B cell (primary cell): Measurements from ENCODE around the gene PGBD4. TPM values are rescaled to one million over a fixed set of nuclear protein-coding genes. Genes with fewer than 3 reads are reported as not detected.

Experiments used
- ATAC-seq: fragments of 200-7000 bp; cut with Tn5 transposase; one replicate; pipeline ENCODE4 v1.10.0; 2021; ENCODE audit warnings: low read depth, mild to moderate bottlenecking, moderate number of reproducible peaks, moderate library complexity
- CTCF ChIA-PET: fragments of 350-600 bp; sonication (Branson Sonifier 250); formaldehyde crosslinking; loops from one replicate; lab custom pipeline; 2021; ENCODE audit warnings: antibody characterized with exemption, inconsistent platforms; lab: Charles Lee
- POLR2A ChIA-PET: fragments of 350-600 bp; sonication (Branson Sonifier 250); formaldehyde crosslinking; loops from one replicate; lab custom pipeline; 2021; ENCODE audit warnings: antibody characterized with exemption; lab: Charles Lee
- DNase-seq: peaks from one replicate; pipeline ENCODE4 v3.0.0; 2013
- H2AFZ ChIP-seq: 2 replicates; pipeline ENCODE4 v1.6.1; 2012; ENCODE audit warnings: mild to moderate bottlenecking, low read depth, low read length; ENCODE audit not compliant: insufficient read depth, poor library complexity, severe bottlenecking
- H3K27ac ChIP-seq, 2 donors: 1 replicate in 1 of 2; 2 replicates in 1 of 2; pipeline ENCODE4 v1.5.1; 2012 to 2013; ENCODE audit warnings: low read length in 2 of 2, mild to moderate bottlenecking in 2 of 2, moderate library complexity in 1 of 2
- H3K27me3 ChIP-seq, 4 experiments: fragments of 200-600 bp in 1 of 4; sonication (generic) in 1 of 4; replicated peaks in 1 of 4; 1 replicate in 2 of 4; 2 replicates in 2 of 4; pipeline versions ENCODE4 v1.6.1 to v1.7.0; 2013 to 2016; ENCODE audit warnings: low read length in 3 of 4, mild to moderate bottlenecking in 2 of 4, mixed read lengths in 1 of 4, moderate library complexity in 1 of 4; ENCODE audit not compliant: insufficient read depth in 4 of 4, control insufficient read depth in 3 of 4; ENCODE audit errors: control extremely low read depth in 1 of 4
- H3K36me3 ChIP-seq, 2 experiments: replicated peaks in 1 of 2; 1 replicate in 1 of 2; 2 replicates in 1 of 2; pipeline versions ENCODE4 v1.6.1 to v1.7.1; 2013; ENCODE audit warnings: low read length in 1 of 2; ENCODE audit not compliant: insufficient read depth in 2 of 2, control insufficient read depth in 1 of 2; ENCODE audit errors: control extremely low read depth in 1 of 2, extremely low read depth in 1 of 2
- H3K4me1 ChIP-seq, 2 donors: fragments of 200-600 bp in 1 of 2; sonication (generic) in 1 of 2; 1 replicate in 1 of 2; 2 replicates in 1 of 2; pipeline versions ENCODE4 v1.5.1 to v1.6.1; 2013 to 2017; ENCODE audit warnings: low read length in 2 of 2; ENCODE audit not compliant: control insufficient read depth in 2 of 2, insufficient read depth in 2 of 2
- H3K4me2 ChIP-seq: replicated peaks from 2 replicates; pipeline ENCODE3; 2012; ENCODE audit warnings: mild to moderate bottlenecking, low read depth, low read length; ENCODE audit not compliant: poor library complexity, severe bottlenecking
- H3K4me3 ChIP-seq, 5 experiments: fragments of 200-600 bp in 1 of 5; sonication (generic) in 1 of 5; 1 replicate in 3 of 5; 2 replicates in 2 of 5; pipeline versions ENCODE4 v1.5.1 to v1.7.0; 2011 to 2016; ENCODE audit warnings: low read length in 4 of 5, mild to moderate bottlenecking in 4 of 5, low read depth in 2 of 5, control low read depth in 1 of 5, moderate library complexity in 1 of 5; ENCODE audit not compliant: insufficient read depth in 1 of 5; ENCODE audit errors: control extremely low read depth in 1 of 5, extremely low read depth in 1 of 5
- H3K79me2 ChIP-seq: fragments of 200-600 bp; sonication (generic); one replicate; pipeline ENCODE4 v1.6.0; 2016; ENCODE audit warnings: low read length; ENCODE audit not compliant: control insufficient read depth, insufficient read depth
- H3K9ac ChIP-seq: fragments of 200-600 bp; sonication (generic); 2 replicates; pipeline ENCODE4 v1.6.1; 2017; ENCODE audit warnings: mild to moderate bottlenecking, low read length, moderate library complexity
- H3K9me3 ChIP-seq, 3 donors: one replicate each; pipeline versions ENCODE4 v1.6.1 to v1.7.1; 2013; ENCODE audit warnings: low read length in 2 of 3; ENCODE audit not compliant: control insufficient read depth in 2 of 3, insufficient read depth in 1 of 3; ENCODE audit errors: control extremely low read depth in 1 of 3
- H4K20me1 ChIP-seq: 2 replicates; pipeline ENCODE4 v1.6.0; 2012; ENCODE audit warnings: mild to moderate bottlenecking, low read length; ENCODE audit not compliant: insufficient read depth, control insufficient read depth, poor library complexity, severe bottlenecking
- H3K27ac Mint-ChIP-seq: one replicate; pipeline ENCODE4 v1.8.0; 2021; ENCODE audit warnings: mixed read lengths
- H3K27me3 Mint-ChIP-seq: one replicate; pipeline ENCODE4 v1.8.0; 2021; ENCODE audit warnings: mixed read lengths
- H3K4me1 Mint-ChIP-seq: one replicate; pipeline ENCODE4 v1.8.0; 2021; ENCODE audit warnings: mixed read lengths
- H3K4me3 Mint-ChIP-seq: one replicate; pipeline ENCODE4 v1.8.0; 2021; ENCODE audit warnings: mixed read lengths
- H3K9me3 Mint-ChIP-seq: one replicate; pipeline ENCODE4 v1.8.0; 2022; ENCODE audit warnings: mixed read lengths; ENCODE audit not compliant: insufficient read depth
- CTCF ChIP-seq: fragments of 200-600 bp; IDR thresholded peaks from one replicate; pipeline ENCODE4 v1.8.0; 2022; ENCODE audit warnings: antibody characterized with exemption, mild to moderate bottlenecking
- EZH2 ChIP-seq: IDR thresholded peaks from 2 replicates; pipeline ENCODE4 v1.6.1; 2012; ENCODE audit warnings: borderline replicate concordance, low read depth, mild to moderate bottlenecking, moderate library complexity, low read length; ENCODE audit not compliant: insufficient read depth, poor library complexity, severe bottlenecking
- WGBS: methylation state at CpG from one replicate; pipeline ENCODE4 v1.1.5; 2013; ENCODE audit warnings: missing lambda C conversion rate; ENCODE audit not compliant: insufficient coverage; 5-methylcytosine and 5-hydroxymethylcytosine counted together
- intact Hi-C: fragments of 100-400 bp; cut with micrococcal nuclease; formaldehyde crosslinking; loops from one replicate; pipeline ENCODE4 v1.10.0; 2022
- polyA plus RNA-seq: library from polyadenylated mRNA; depleted of rRNA; stranded (reverse); fragments of >200 nt; gene quantifications from 2 replicates; pipeline ENCODE4 v1.2.3, GENCODE V29; 2012
- total RNA-seq, 2 donors: library from RNA; stranded (reverse); fragments of 120-200 nt in 1 of 2; gene quantifications; 1 replicate in 1 of 2; 2 replicates in 1 of 2; pipeline versions ENCODE4 v1.2.3 to v1.2.4, GENCODE V29; 2013 to 2022

PGBD4 gene
- total and polyA plus RNA-seq, 2 donors (not counting 1 experiment from before 2014, with no cell fraction given), result 2.5 to 5.2 TPM

- no peak for ATAC-seq
- Mint-ChIP-seq H3K4me3 (no peak overlapping the region), H3K27ac (no peak overlapping the region)
Observed at GRCh38 chr15:34059476-34059875, 42.4 kb upstream of the PGBD4 start.

GRCh38 chr15:34059946-34060345, 41.9 kb upstream of the PGBD4 start:
- H3K27ac Mint-ChIP-seq, result no peak overlapping the region
- peaks cover 0 to 4% of the 10 kb centered on the region in 2 donors for H3K4me1 ChIP-seq
- POLR2A ChIA-PET, result no interaction called here
- no peaks in the 10 kb centered on the region for H3K27me3 Mint-ChIP-seq
- H3K4me2 ChIP-seq, result no peak overlapping the region
- ATAC-seq, result no peak
- H3K4me3 ChIP-seq, result no peak overlapping the region
- H3K27ac ChIP-seq, result no peak overlapping the region
- no peaks in the 10 kb centered on the region for H3K9me3 ChIP-seq
- CTCF ChIA-PET, result interaction anchor here (1.3 to 6.0 kb wide), 3 partner anchors 149 to 528 kb away, joined by 4 to 57 read pairs (median 44); partner anchors contain the start of gene KATNBL1
- H3K36me3 ChIP-seq, result no peaks in the 10 kb centered on the region
- WGBS, result 75% methylated on average over 1 of the region's 3 CpGs
- DNase-seq, result no peak
- no peaks in the 10 kb centered on the region for H3K27me3 ChIP-seq
- TF ChIP-seq EZH2, result no peak
- TF ChIP-seq CTCF, result no peak
- no peaks in the 10 kb centered on the region for H3K9me3 Mint-ChIP-seq
- intact Hi-C loops, result no loop called here
- no peak overlapping the region for H3K9ac ChIP-seq
- peaks cover 4% of the 10 kb centered on the region for H3K4me1 Mint-ChIP-seq
- no peaks in the 10 kb centered on the region for H3K79me2 ChIP-seq
- H3K4me3 Mint-ChIP-seq, result no peak overlapping the region
- no peak overlapping the region for H2AFZ ChIP-seq
- H4K20me1 ChIP-seq, result no peaks in the 10 kb centered on the region

More at GRCh38 chr15:34059476-34059875, 42.4 kb upstream of the PGBD4 start:
- Histone ChIP-seq H3K4me3 (no peak overlapping the region), H3K27me3 (no peaks in the 10 kb centered on the region), H3K36me3 (no peaks in the 10 kb centered on the region), H3K9me3 (no peaks in the 10 kb centered on the region), H3K79me2 (no peaks in the 10 kb centered on the region), H3K4me1 (peaks cover 0 to 4% of the 10 kb centered on the region in 2 donors), H2AFZ (no peak overlapping the region), H3K4me2 (no peak overlapping the region), H3K9ac (no peak overlapping the region), H3K27ac (no peak overlapping the region), H4K20me1 (no peaks in the 10 kb centered on the region)
- intact Hi-C loops, result no loop called here
- no peak for DNase-seq
- H3K4me1 Mint-ChIP-seq, result peaks cover 4% of the 10 kb centered on the region
- ChIA-PET CTCF (interaction anchor here (1.3 to 6.0 kb wide), 2 partner anchors 150 to 528 kb away, joined by 4 to 44 read pairs; partner anchors contain the start of gene KATNBL1), POLR2A (no interaction called here)
- no peaks in the 10 kb centered on the region for H3K9me3 Mint-ChIP-seq
- H3K27me3 Mint-ChIP-seq, result no peaks in the 10 kb centered on the region
- no peak for TF ChIP-seq CTCF
- 66% methylated on average over 2 of the region's 2 CpGs for WGBS
